Ascending aorta (tissue), 2 donors: ENCODE data around the gene GREB1. TPM values are rescaled to one million over a fixed set of nuclear protein-coding genes. Genes with fewer than 3 reads are reported as not detected.

Source experiments
- DNase-seq, 2 donors: peaks; one replicate each; pipeline ENCODE4 v3.0.0-alpha.2; 2019; ENCODE audit warnings: low spot score in 2 of 2
- H3K27ac ChIP-seq, 2 donors: fragments of 200-600 bp; sonication (generic); one replicate each; pipeline ENCODE4 v1.5.1; 2016 to 2017; ENCODE audit warnings: mild to moderate bottlenecking in 1 of 2
- H3K27me3 ChIP-seq: fragments of 200-600 bp; sonication (generic); one replicate; pipeline ENCODE4 v1.5.1; 2017
- H3K36me3 ChIP-seq, 2 donors: fragments of 200-600 bp; sonication (generic); one replicate each; pipeline ENCODE4 v1.5.1; 2016
- H3K4me1 ChIP-seq, 2 donors: fragments of 200-600 bp; sonication (generic); one replicate each; pipeline ENCODE4 v1.5.1; 2016 to 2017; ENCODE audit warnings: mild to moderate bottlenecking in 1 of 2
- H3K4me3 ChIP-seq, 2 donors: fragments of 200-600 bp; sonication (generic); one replicate each; pipeline ENCODE4 v1.5.1; 2016 to 2017; ENCODE audit warnings: mild to moderate bottlenecking in 1 of 2
- H3K9me3 ChIP-seq, 2 donors: fragments of 200-600 bp; sonication (generic); one replicate each; pipeline ENCODE4 v1.5.1; 2016
- intact Hi-C: fragments of 100-400 bp; cut with DNase I; formaldehyde crosslinking; loops from one replicate; pipeline ENCODE4 v1.15.1; 2023
- total RNA-seq: library from RNA; depleted of rRNA; stranded (reverse); fragments of >200 nt; gene quantifications from one replicate; pipeline ENCODE4 v1.1.0, GENCODE V29; 2016
- TF ChIP-seq, protein P1 (sequence below), 3 experiments: fragments of 200-600 bp in 2 of 3; fragments of 450-650 bp in 1 of 3; sonication (generic) in 2 of 3; IDR thresholded peaks; one replicate each; pipeline ENCODE4 v1.5.1; 2016 to 2019; ENCODE audit warnings: antibody characterized with exemption in 3 of 3, mild to moderate bottlenecking in 1 of 3, moderate library complexity in 1 of 3

GREB1 gene
- total RNA-seq, 1 donor from 2014 or later = 5.9 TPM

DNA sequence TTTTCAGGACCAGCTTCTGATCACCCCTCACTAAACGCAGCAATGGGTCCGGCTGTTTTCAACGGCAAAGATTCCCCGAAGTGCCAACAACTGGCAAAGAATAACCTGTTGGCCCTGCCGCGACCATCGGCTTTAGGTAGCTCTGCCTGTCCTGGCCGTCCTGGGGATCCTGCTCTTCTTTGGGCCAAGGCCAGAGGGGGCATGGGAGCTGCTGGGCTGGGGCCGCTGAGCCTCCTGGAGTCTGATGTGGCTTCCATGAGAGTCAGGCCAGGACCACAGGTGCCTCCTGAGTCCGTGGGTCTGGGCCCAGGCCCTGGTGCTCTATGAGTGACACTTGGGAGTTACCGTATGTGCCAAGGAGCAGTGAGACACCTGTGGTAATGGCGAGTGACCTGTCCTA, 46.9 kb downstream of the GREB1 start:
- Histone ChIP-seq H3K9me3 (no peaks in the 10 kb centered on the region), H3K36me3 (no peaks in the 10 kb centered on the region), H3K4me3 (no peak overlapping the region), H3K27me3 (no peaks in the 10 kb centered on the region), H3K4me1 (no peaks in the 10 kb centered on the region), H3K27ac (no peak overlapping the region)
- intact Hi-C loops = loop anchor here (5.0 kb wide), 1 partner anchor 103 kb away; no protein-coding TSS in a partner anchor
- TF ChIP-seq, protein P1, sequence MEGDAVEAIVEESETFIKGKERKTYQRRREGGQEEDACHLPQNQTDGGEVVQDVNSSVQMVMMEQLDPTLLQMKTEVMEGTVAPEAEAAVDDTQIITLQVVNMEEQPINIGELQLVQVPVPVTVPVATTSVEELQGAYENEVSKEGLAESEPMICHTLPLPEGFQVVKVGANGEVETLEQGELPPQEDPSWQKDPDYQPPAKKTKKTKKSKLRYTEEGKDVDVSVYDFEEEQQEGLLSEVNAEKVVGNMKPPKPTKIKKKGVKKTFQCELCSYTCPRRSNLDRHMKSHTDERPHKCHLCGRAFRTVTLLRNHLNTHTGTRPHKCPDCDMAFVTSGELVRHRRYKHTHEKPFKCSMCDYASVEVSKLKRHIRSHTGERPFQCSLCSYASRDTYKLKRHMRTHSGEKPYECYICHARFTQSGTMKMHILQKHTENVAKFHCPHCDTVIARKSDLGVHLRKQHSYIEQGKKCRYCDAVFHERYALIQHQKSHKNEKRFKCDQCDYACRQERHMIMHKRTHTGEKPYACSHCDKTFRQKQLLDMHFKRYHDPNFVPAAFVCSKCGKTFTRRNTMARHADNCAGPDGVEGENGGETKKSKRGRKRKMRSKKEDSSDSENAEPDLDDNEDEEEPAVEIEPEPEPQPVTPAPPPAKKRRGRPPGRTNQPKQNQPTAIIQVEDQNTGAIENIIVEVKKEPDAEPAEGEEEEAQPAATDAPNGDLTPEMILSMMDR (IDR thresholded peaks at IDR 0.05) = no peak
- no peak for DNase-seq

DNA sequence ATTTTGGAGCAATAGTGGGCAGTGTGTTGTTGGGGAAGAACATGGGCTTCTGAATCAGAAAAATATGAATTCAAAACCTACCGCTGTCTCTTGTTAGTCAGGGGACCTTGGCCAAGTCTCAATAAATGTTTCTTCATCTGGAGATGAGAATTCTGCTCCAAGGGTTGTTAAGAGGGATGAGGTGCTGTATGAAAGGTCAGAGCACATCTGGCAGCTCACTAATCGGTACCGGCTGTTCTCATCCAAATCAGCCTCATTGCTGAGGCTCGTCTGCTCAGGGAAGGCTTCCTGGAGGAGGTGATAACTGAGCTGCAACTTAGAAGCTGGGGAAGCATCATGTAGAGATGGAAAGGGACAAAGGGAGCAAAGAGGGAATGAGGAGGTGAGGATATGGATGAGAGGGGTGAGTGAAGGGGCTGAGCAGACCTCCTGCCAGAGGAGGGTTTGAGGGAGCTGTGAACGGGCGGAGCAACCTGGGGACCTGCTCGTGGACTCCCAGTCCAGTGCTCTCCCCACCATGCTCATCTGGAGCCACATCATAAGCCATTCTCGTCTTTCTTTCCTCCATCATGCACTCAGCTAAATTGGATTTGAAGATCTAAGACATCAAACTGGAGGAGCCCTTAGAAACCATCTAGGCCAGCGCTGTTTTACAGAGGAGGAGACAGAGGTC, 47.4 kb downstream of the GREB1 start:
- intact Hi-C loops = loop anchor here (5.0 kb wide), 1 partner anchor 104 kb away; no protein-coding TSS in a partner anchor
- H3K36me3 ChIP-seq = no peaks in the 10 kb centered on the region
- no peak overlapping the region for H3K4me3 ChIP-seq
- no peaks in the 10 kb centered on the region for H3K9me3 ChIP-seq
- H3K27ac ChIP-seq = no peak overlapping the region
- H3K27me3 ChIP-seq = no peaks in the 10 kb centered on the region
- no peaks in the 10 kb centered on the region for H3K4me1 ChIP-seq
- TF ChIP-seq, protein P1 (IDR thresholded peaks at IDR 0.05) = no peak
- DNase-seq = no peak

DNA sequence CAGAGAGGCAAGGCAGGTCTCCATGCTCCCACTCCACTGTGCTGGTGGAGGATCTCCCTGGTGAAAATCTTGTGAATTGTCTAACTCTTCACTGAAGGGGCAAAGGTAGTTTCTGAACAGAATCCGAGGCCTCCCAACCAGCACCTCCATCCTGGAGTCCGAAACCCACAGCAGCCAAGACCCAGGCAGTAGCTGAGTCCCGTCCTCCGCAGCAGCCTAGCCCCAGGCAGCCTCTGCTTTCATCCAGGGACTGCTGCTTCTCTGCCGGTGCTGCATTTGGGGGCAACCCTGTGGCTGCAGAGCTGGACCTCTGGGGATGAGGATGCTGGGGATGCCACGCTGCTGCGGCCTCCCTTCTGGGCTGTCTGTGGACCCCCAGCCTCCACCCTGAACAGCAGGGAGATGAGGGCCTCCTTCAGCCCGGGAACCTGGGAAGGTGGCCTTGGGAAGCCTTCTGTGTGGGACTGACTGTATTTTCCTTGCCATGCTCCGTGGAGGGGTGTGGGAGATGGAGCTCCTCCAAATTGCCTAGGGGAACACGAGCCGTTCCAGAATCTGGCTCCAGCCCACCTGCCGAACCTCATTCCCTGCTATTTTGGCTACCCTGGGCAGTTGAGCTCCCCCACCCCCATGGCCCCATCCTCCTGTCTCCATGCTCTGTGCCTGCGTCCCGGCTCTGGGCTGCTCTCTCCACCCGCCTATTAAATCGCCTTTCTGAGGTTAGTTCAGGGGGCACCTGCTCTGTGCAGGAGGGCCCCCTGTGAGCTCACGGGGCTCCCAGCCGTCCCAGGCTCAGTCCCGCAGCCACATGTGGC, 48.2 kb downstream of the GREB1 start:
- intact Hi-C loops = loop anchor here (5.0 kb wide), 1 partner anchor 105 kb away; no protein-coding TSS in a partner anchor
- no peaks in the 10 kb centered on the region for H3K9me3 ChIP-seq
- TF ChIP-seq, protein P1 (IDR thresholded peaks at IDR 0.05) = no peak
- DNase-seq = no peak
- H3K27me3 ChIP-seq = no peaks in the 10 kb centered on the region
- no peaks in the 10 kb centered on the region for H3K4me1 ChIP-seq
- no peak overlapping the region for H3K4me3 ChIP-seq
- no peak overlapping the region for H3K27ac ChIP-seq
- H3K36me3 ChIP-seq = no peaks in the 10 kb centered on the region

DNA sequence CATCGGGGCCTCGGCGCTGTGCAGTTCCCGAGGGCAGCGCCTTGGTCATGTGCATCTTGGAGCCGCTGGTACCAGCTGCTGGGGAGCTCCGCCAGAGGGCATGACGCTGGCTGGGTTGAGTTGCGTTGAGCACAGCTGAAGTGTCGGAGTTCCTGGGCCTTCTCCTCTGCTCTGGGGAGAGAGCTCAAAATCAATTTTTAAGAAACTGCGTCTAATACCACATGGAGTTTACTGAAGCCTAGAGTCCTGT, 48.7 kb downstream of the GREB1 start:
- H3K4me3 ChIP-seq = no peak overlapping the region
- TF ChIP-seq, protein P1 (IDR thresholded peaks at IDR 0.05) = no peak
- intact Hi-C loops = loop anchor here (5.0 kb wide), 1 partner anchor 105 kb away; no protein-coding TSS in a partner anchor
- H3K9me3 ChIP-seq = no peaks in the 10 kb centered on the region
- no peaks in the 10 kb centered on the region for H3K36me3 ChIP-seq
- H3K27me3 ChIP-seq = no peaks in the 10 kb centered on the region
- H3K27ac ChIP-seq = no peak overlapping the region
- no peak for DNase-seq
- H3K4me1 ChIP-seq = no peaks in the 10 kb centered on the region

DNA sequence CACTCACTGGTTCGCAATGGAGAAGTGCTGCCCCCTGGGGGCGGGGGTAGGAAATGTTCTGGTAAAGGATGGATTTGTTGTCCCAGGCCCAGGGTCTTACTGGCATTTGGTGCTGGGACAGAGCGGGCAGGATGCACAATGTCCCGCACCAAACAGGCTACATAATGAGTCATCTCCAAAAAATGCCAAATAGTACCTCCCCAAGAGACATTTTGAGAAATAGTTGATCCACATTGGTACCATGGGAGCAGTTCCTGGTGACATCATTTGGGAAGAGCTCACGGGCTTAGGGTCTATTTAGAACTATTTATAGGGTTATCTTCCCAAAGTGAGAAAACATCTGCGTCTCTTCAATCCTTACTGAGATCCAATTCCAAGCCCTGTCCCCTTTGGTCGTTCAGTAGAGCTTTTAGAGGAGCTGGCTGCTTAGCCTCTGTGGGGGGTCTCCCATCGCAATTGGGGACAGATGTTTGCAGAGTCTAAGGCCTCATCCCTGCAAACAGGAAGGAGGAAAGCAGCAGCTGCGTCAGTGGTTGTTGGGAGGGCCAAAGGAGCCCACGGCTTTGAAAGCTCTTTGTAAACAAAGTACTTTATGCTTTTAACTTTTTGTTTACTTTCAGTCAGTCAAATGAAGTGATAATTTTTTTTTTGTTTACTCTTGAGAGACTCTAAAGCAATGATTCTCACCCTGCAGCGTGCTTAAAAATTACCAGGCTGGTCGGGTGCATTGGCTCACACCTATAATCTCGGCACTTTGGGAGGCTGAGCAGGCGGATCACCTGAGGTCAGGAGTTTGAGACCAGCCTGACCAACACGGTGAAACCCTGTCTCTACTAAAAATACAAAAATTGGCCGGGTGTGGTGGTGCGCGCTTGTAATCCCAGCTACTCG, 49.3 kb downstream of the GREB1 start:
- Histone ChIP-seq H3K9me3 (no peaks in the 10 kb centered on the region), H3K4me1 (no peaks in the 10 kb centered on the region), H3K4me3 (no peak overlapping the region), H3K27me3 (no peaks in the 10 kb centered on the region), H3K36me3 (no peaks in the 10 kb centered on the region), H3K27ac (no peak overlapping the region)
- TF ChIP-seq, protein P1 (IDR thresholded peaks at IDR 0.05) = peak in 2 of 3 experiments; percentile 25 to 55
- intact Hi-C loops = loop anchor here (5.0 kb wide), 1 partner anchor 106 kb away; no protein-coding TSS in a partner anchor
- DNase-seq = no peak
